HepG2 (cell line): Measurements from ENCODE around the gene SLC39A2. TPM values are rescaled to one million over a fixed set of nuclear protein-coding genes. Genes with fewer than 3 reads are reported as not detected.

Experiments
- ARID3A ChIP-seq: IDR thresholded peaks from 2 replicates; pipeline ENCODE4 v1.6.1; 2012; ENCODE audit warnings: low read depth, low read length, improper control_type of control experiment
- GZF1 ChIP-seq: sonication (generic); formaldehyde crosslinking; IDR thresholded peaks from 2 replicates; pipeline ENCODE4 v1.5.1; 2020; ENCODE audit warnings: mild to moderate bottlenecking, missing genetic modification reagents
- LCORL ChIP-seq, 2 experiments: fragments of 450-650 bp in 1 of 2; sonication (generic) in 1 of 2; formaldehyde crosslinking in 1 of 2; IDR thresholded peaks; 2 replicates each; pipeline versions ENCODE4 v1.5.0 to v1.6.1; 2017 to 2020; ENCODE audit warnings: antibody characterized with exemption in 1 of 2, missing genetic modification reagents in 1 of 2
- NR2C2 ChIP-seq: sonication (generic); formaldehyde crosslinking; IDR thresholded peaks from 2 replicates; pipeline ENCODE4 v1.4.0; 2020; ENCODE audit warnings: missing genetic modification reagents, mild to moderate bottlenecking, moderate library complexity, borderline replicate concordance
- RCOR2 ChIP-seq: IDR thresholded peaks from 2 replicates; pipeline ENCODE4 v1.6.1; 2016; ENCODE audit warnings: missing biosample characterization, missing genetic modification reagents
- RFXANK ChIP-seq: IDR thresholded peaks from 2 replicates; pipeline ENCODE4 v1.6.1; 2016
- SIN3A ChIP-seq: IDR thresholded peaks from 2 replicates; pipeline ENCODE4 v1.6.1; 2011; ENCODE audit warnings: low read depth, mild to moderate bottlenecking, control low read depth, low read length, borderline replicate concordance
- SMAD3 ChIP-seq: sonication (generic); formaldehyde crosslinking; IDR thresholded peaks from 2 replicates; pipeline ENCODE4 v1.4.0; 2020; ENCODE audit warnings: missing genetic modification reagents
- SRSF4 ChIP-seq: fragments of 200-400 bp; formaldehyde crosslinking; IDR thresholded peaks from one replicate; pipeline ENCODE4 v1.6.1; 2018; ENCODE audit warnings: mild to moderate bottlenecking, low read depth, low read length, moderate library complexity; ENCODE audit not compliant: poor library complexity, severe bottlenecking
- TCF12 ChIP-seq, 2 experiments: fragments of 450-650 bp in 1 of 2; sonication (generic) in 1 of 2; formaldehyde crosslinking in 1 of 2; IDR thresholded peaks; 2 replicates each; pipeline versions ENCODE4 v1.6.1 to v1.8.0; 2017 to 2022; ENCODE audit warnings: antibody characterized with exemption in 1 of 2, mild to moderate bottlenecking in 1 of 2, missing genetic modification reagents in 1 of 2, moderate library complexity in 1 of 2
- USF2 ChIP-seq, 2 experiments: sonication (generic) in 1 of 2; formaldehyde crosslinking in 1 of 2; IDR thresholded peaks; 2 replicates each; pipeline versions ENCODE4 v1.5.1 to v1.6.1; 2011 to 2020; ENCODE audit warnings: borderline replicate concordance in 1 of 2, low read depth in 1 of 2, low read length in 1 of 2, mild to moderate bottlenecking in 1 of 2, missing genetic modification reagents in 1 of 2, moderate library complexity in 1 of 2
- ZNF253 ChIP-seq: sonication (generic); formaldehyde crosslinking; IDR thresholded peaks from 2 replicates; pipeline ENCODE4 v1.8.0; 2022; ENCODE audit warnings: mild to moderate bottlenecking, missing genetic modification reagents, borderline replicate concordance
- ZNF33B ChIP-seq: sonication (generic); formaldehyde crosslinking; IDR thresholded peaks from 2 replicates; pipeline ENCODE4 v1.5.1; 2020; ENCODE audit warnings: mild to moderate bottlenecking, missing genetic modification reagents
- ZNF574 ChIP-seq: sonication (generic); formaldehyde crosslinking; IDR thresholded peaks from 2 replicates; pipeline ENCODE4 v1.4.0; 2020; ENCODE audit warnings: missing genetic modification reagents
- ZNF883 ChIP-seq: sonication (generic); formaldehyde crosslinking; IDR thresholded peaks from 2 replicates; pipeline ENCODE4 v1.5.1; 2020; ENCODE audit warnings: mild to moderate bottlenecking, missing genetic modification reagents; ENCODE audit errors: not compliant biosample characterization
- polyA plus RNA-seq, 8 experiments: library from polyadenylated mRNA; depleted of rRNA in 3 of 8; stranded (reverse) in 7 of 8; unstranded in 1 of 8; fragments of >200 nt; fragmentation: Illumina TruSeq in 4 of 8; extraction: Trizol in 4 of 8; gene quantifications; 2 replicates each; pipeline versions ENCODE4 v1.2.1 to v1.2.3, GENCODE V29; 2011 to 2016; ENCODE audit warnings: low read depth in 4 of 8, missing spikeins in 1 of 8, mixed read lengths in 1 of 8; ENCODE audit not compliant: insufficient read depth in 1 of 8
- total RNA-seq, 5 experiments: library from RNA; depleted of rRNA; stranded (reverse); fragments of >200 nt; fragmentation: Illumina TruSeq; extraction: Trizol; gene quantifications; 2 replicates each; pipeline ENCODE4 v1.2.3, GENCODE V29; 2016; ENCODE audit warnings: low read depth in 1 of 5
- TF ChIP-seq, protein P1 (sequence below): sonication (generic); formaldehyde crosslinking; IDR thresholded peaks from 2 replicates; pipeline ENCODE4 v1.5.0; 2020; ENCODE audit warnings: missing genetic modification reagents, mild to moderate bottlenecking, borderline replicate concordance

The SLC39A2 gene
- total and polyA plus RNA-seq, 2 of the 13 experiments (the other 11 are each of a cell fraction or from before 2014, with no cell fraction given): 0.08 to 0.11 TPM

DNA sequence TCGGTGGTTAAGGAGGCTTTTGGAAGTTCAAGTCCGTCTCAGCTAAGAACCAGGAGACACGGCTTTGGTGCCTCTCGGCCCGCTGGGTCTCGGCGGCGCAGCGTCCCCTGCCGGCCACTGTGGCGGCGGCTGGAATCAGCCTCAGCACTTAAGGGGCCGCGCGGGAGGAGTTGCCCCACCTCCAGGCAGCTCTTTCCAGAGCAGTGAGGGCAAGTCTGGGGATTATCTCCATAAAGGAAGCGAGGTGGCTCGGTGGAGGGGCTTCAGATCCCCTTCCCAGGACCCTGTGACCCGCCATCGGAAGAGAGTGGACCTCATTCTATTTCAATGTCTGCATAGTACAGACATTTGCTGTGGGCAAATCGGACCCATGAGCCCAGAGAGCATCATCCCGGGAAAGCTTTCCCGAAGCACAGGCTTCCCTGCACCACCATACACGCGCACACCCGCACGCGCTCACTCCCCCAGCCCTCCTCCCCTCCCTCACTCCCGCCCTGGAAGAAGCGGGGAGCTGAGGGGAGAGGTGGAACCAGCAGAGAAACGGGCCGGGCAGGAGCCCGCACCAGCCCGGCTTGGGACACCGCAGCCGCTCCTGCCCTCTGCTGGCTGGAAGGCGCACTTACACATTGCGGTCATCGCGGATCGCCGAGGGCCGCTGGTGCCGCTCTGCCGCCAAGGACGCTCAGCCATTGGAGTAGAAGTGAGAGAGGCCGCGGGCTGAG lies 27.9 kb upstream of the SLC39A2 start (continued):
- TF ChIP-seq GZF1 (CRISPR knock-in tag) (no peak), NR2C2 (CRISPR knock-in tag) (0 out of 2 replicates have a peak, but pooled peaks have one; percentile 12), ZNF253 (CRISPR knock-in tag) (no peak), USF2 (IDR thresholded peaks at IDR 0.05; ENCODE audit: low read depth, low read length) (no peak), USF2 (CRISPR knock-in tag; IDR thresholded peaks at IDR 0.05; ENCODE audit: borderline replicate concordance) (peak; percentile 3; the same call in 1 of the 2 replicates), RCOR2 (CRISPR knock-in tag) (0 out of 2 replicates have a peak, but pooled peaks have one; percentile 13), SMAD3 (CRISPR knock-in tag) (no peak; the same call in 1 of the 2 replicates), ZNF33B (CRISPR knock-in tag) (0 out of 2 replicates have a peak, but pooled peaks have one; percentile 58), RFXANK (CRISPR knock-in tag) (no peak), ZNF883 (CRISPR knock-in tag) (peak; percentile 42), SRSF4 (no peak), SIN3A (peak; percentile 47; the same call in 1 of the 2 replicates), ZNF574 (CRISPR knock-in tag) (peak; percentile 90), LCORL (IDR thresholded peaks at IDR 0.05) (no peak), LCORL (CRISPR knock-in tag; IDR thresholded peaks at IDR 0.05) (peak; percentile 42; the same call in 1 of the 2 replicates), ARID3A (no peak; the same call in 1 of the 2 replicates), TCF12 (IDR thresholded peaks at IDR 0.05) (no peak), TCF12 (CRISPR knock-in tag; IDR thresholded peaks at IDR 0.05) (0 out of 2 replicates have a peak, but pooled peaks have one; percentile 45)
- TF ChIP-seq, protein P1, sequence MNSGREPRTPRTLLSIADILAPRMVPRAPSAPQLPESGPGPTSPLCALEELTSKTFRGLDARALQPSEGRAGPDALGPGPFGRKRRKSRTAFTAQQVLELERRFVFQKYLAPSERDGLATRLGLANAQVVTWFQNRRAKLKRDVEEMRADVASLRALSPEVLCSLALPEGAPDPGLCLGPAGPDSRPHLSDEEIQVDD: peak; percentile 22; the same call in 1 of the 2 replicates
